UCSD-AML1 (cell line): ENCODE measurements around the gene MRPS23.

Experiments used
- DNase-seq: peaks from one replicate; lab custom pipeline; 2025; ENCODE audit not compliant: unreplicated experiment; lab: John Stamatoyannopoulos, UW

Gene MRPS23

DNA sequence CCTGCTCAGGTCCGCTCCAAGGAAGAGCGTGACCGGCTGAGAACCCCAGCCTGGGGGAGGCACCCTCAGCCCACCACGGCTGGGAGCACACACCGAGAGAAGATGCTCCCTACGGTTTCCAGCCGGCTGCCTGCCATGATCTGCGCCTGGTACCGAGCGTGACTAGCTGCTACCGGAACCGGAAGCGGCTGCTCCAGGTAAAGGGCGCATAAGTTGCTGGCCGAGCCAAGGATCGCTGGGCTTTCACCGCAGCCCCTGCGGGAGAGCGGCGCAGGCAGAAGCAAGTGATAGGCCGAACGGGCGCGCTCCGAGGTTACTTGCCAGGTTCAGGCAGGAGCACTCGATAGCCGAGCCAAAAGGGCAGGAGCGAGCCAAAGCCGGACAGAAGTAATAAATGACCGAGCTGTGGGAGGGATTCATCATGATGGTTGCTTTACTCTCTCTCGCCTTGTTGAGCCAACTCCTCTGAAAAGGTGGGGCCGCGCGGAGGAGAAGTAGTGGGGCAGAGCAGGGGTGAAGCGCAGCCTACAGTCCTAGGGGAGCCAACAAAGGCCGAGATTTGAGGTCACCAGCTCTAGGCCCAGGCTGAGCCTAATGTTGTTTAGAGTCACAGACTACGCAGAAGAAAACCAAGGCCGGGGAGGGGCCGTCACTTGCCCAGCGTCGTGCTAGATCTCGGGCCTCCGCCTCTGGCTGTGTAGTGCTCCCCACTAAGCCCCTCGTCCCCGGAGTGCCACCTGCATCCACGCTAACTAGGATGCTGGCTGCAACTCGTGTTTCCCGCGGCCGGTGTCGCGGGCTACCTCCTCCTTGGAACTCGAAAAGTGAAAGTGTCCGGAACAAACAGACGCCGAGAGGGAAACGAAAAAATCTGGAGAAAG, at the start of gene MRPS23:
TSS of gene MRPS23 (minus strand) at position 171 of the 881 bp plus-strand sequence. CDS start at position 137, 34 bp downstream.
- DNase-seq = peak; percentile 96

DNA sequence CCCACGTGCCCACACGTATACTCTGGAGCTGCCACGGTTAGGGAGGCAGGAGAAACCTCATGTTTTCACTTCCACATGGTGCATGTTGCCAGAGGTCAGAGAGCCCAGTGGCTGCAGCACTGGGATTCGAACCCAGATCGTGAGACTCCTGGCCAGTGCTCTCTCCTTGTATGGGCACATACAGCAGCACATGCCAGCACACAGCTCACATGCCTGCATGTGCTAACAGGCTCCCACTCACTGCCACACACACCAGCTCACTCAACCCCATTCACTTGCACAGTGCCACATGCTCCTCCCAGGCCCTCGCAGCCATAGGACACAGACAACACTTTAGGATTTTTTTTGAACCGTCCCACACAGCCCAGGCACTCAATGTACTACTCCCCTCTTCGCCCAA, 49.5 kb upstream of the MRPS23 start:
- no peak for DNase-seq

DNA sequence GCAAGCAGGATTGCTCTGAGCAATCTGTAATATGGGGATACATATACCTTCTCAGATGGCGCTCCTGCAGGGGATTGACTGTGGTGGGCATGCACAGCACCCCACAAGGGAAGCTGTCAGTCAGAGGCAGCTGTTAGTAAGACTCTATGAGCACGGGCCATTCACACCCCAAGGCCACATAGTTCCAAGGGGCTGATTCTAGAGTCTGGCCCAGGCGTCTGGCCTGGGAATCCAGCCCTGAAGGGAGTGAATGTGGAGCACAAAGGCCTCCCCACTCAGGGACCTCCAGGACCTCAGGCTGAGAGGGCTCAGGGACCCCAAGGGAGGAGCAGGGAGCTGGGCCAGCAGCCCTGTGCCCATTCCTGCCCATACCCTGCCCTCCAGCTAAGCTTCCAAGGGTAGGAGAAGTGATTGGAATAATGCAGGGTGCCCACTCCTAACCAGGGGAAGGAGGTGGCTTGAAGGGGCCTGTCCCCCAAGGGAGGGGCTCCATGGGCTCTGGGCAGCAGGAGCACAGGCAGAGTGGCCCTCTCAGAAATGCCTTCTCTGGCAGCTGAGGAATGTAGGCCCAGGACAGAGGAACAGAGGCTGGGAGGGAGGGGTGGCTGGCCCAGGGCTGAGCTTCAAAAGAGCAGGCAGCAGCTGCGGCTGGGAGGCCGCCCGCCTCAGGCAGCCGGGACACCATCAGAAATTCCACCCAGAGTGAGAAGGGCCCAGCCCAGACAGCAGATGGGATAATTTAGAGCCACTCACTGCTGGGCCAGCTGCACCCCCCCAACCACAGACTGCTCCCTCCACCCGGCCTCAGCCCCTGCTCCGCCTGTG, 48.9 kb upstream of the MRPS23 start:
- no peak for DNase-seq

DNA sequence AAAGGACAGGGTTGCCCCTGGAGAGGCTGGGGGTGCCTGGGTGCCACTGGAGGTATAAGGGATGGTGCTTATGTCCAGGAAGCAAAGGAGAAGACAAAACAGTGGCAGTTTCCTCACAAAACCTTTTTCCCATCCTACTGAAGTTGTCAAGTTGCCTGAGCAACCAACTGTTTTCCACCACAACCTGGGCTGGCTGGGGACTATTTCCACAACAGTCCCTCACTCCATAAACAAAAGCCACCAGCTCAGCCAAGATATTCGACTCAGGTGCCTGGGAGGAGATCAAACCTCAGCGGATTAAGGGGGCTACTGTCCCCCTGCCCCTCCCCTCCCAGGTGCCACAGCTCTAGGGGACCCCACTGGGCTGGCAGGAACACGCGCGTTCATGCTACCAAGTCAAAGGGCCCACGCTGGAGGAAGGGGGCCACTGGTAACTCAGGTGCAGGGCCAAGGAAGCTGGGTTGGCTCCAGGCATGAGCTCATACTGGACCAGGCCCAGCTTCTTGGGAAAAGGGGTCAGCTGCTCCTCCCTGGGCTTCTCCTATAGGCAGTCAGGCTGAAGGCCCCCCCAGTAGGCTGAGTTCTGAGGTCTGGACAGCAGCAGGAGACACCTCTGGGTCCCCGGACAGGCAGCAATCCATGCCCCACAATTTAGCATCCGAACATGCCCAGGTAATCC, 45.7 kb upstream of the MRPS23 start:
- no peak for DNase-seq

DNA sequence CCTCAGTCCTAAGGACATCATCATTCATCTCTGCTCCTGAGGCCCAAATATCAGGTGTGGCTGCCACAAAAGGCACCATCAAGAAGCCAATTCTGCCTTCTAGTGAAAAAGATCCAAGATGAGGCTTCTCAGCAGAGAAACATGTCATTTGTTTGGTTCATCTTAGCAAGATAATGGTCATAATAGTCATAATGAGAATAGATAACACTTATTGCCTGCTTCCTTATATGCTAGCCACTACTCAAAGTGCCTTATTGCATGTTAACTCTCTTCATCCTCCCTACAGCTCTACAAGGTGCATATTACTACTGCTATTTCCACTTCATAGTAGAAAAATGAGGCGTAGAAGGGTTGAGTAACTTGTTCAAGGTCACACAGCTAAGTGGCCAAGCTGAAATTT, 45.0 kb upstream of the MRPS23 start:
- no peak for DNase-seq

DNA sequence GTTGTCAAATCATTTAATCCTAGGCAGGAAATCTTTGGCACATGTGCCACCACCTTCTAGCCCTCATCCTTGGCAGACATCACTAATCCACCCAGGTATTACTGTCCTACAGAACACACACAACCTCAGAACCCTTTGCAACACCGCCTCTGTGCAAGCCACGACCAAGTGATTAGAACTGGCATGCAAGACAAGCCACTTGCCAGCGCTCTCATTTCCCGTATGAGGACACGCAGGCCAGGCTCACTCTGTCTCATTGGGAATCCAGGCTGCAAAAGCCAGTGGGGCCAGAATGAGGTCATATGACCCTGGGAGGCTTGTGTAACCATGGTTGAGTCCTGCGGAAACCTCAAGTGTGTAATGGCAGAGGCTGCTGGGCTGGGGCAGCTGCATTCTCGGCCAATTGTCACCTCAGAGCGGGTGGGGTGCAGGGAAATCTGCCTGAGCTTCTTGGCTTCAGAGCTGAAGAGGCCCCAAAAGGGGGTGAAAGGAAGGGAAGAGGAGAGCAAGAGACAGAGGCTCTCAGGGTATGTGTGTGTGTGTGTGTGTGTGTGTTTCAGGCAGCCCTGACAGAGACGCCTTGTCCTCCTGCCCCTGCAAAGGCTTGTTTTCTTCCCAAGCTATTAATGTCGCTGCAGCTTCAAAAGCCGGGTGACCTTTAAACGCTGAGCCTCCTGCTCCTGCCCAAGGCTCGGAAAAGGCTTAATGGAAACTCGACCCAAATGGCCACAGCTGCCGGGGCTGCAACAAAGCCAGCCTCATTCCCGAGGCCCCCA, 43.2 kb upstream of the MRPS23 start:
- DNase-seq = peak; percentile 79

DNA sequence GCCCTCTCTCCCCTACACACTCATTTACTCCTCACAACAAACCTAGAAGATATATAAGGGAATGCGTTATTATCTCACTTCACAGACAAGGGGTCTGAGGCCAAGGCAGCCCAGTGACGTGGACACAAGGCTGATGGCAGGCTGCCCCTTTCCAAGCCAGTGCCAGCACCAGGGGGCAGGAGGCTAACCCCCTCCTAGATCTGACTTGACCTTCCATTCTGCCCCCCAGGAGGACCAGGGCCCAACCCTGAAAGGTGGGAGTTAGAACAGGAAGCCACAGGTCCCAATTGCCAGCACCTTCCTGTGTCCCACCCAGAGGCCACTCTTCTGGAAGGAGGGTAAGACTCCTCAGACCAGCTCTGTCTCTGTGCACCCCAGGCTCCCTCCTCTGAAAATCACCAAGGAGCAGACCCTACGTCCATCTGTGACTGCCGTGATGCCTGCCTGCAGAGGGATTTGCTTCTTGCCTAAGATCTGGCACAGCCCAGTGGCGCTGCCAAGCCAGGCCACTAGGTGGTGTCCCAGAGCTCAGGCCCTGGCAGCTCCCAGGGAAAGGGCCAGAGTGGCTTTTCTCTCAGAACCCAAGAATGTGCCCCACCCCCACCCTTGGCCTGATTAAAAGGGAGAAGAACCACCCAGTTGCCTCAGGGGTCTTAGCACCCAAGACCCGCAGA, 42.4 kb upstream of the MRPS23 start:
- DNase-seq = peak; percentile 86

DNA sequence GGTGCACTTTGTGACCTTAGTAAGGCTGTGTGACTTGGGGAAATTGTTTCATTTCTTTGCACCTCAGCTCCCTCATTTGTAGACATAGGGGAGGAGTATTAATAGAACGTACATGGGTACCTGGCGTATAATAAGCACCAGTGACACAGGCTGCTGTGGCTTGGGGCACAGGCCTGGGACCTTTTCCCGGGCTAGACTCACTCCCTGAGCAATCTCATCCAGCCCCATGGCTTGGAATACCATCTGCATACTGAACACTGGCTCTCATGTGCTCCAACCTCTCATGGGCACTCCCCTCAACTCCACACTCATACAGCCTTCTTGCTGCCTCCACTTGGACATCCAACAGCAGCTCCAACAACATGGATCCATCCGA, 41.0 kb upstream of the MRPS23 start:
- DNase-seq = no peak

DNA sequence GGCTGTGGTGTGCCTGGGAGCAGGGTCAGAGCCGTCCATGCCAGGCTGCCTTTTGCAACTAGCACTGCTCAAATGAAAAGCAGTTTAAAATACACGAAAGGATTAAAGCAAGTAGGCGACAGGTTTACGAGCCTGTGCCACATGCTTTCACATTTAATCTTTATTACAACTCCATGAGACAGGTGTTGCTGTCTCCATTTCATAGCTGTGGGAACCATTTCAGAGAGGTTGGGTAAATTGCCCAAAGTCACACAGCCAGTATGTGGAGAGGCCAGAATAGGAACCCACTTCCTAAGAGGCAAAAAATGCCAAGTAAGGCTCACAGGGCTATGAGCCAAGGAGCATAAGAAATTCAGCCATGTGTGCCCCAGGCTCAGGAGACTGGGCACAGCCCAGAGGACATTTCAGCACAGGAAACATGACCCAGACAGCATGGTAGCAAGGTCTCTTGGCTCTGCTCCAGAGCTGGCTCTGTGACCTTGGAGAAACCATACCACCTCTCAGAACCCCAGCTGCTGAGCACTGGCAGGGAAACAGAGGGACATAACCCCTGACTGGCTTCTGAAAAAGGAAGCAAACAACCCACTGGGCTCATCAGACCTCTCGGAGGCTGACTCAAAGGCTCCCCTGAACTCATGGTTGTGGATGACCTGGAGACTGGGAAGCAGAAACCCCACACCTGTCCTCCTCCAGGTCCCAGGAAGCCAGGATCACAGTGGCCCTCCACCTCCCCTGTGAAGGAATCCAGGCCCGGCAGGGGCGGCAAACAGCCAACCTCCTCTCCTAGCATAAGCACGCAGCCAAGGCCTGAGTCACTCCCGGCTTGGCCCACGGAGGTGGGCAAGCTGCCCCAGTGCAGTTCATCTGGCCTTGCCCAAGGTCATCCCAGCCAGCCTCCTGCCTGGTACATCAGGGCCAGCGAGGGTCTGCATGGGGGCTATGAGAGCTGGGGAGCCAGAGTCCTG, 40.3 kb upstream of the MRPS23 start:
- peak; percentile 29 for DNase-seq

DNA sequence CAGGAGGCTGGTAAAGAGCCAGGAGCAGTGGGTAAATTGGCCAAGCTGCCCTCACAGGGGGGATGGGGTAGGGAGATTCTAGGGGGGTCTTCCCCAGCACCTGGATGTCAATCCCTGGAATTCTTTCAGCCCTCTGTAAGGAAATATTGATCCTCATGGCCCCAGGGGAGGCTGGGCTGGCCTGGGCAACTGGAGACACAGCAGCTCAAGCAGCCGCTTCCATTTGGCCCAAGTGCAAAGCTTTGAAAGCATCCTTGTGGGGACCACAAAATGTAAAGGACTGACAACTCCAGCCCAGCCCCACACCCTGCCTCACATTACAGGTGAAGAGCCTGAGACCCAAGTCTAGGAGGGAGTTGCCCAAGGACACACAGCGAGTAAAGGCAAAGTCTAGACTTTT, 39.4 kb upstream of the MRPS23 start:
- no peak for DNase-seq

DNA sequence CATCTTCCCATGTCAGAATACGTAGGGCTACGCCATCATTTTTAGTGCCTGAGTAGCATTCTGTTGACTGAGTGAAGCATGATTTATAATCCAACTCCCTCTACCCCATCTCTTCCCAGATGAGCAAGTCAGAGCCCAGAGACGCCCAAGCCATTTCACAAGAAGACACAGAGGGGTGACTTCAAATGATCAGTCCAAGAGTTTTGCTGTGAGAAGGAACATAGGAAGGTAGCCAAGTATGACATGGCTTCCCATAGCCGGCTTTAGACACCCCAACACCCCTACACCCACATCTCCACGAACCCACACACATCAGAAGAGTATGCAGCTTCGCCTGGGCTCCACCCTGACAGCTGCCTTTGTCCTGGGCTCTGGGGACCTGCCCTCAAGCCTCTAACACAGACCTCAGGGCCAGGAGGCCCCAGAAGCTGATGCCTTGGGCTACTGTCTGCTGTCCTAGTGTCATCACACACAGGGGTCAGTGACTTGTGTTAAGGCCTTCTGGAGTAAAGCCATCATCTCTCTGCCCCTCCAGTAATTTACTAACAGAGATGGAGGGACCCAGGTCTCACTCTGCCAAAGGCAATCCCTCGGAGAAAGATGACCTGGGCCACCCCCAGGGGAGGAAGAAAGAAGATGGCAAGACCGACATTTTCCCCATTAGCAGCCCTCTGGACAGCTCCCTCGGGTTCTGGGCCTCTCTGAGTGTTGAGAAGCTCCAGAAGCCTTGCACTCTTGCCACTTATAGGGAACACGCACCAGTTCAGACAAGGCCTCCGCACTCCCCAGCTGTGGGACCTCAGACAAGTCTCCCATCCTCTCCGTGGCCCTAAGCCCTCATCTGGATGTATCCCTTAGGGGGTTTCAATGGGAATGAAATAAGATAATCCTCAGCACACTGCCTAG, 38.7 kb upstream of the MRPS23 start:
- no peak for DNase-seq

DNA sequence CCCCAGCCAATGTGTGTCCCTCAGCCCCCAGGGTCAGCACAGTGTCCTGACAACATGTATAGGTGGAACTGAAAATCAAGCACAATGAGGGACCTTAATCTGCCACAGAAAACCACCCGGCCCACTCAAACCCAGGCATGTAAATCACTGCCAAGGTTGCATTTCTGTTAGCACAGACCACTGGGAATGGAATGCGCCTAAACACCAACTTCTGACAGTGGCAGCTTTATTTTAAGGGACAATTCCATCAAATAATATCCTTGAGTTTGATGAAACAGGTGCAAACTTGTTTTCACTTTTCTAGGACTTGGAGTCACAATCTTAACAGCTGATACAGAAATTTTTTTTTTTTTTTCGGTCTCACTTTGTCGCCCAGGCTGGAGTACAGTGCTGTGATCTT, 37.3 kb upstream of the MRPS23 start:
- DNase-seq = no peak

DNA sequence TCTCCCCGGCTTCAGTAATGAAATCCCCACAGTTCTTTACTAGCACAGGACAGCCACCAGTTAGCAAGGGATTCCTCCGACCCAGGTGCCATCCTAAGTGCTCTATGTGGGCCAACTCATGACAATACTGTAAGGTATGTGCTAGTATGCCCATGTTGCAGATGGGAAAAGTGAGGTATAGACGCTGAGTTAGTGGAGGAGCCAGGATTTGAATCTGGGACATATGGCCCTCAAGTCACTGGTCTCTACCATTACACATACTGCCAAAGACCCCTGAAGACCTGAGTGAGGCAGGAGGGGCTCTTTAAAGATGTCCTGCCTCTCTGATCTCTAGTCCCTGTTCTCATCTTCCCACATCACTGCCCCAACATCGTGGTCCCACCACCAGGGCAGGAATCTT, 36.2 kb upstream of the MRPS23 start:
- DNase-seq = no peak

DNA sequence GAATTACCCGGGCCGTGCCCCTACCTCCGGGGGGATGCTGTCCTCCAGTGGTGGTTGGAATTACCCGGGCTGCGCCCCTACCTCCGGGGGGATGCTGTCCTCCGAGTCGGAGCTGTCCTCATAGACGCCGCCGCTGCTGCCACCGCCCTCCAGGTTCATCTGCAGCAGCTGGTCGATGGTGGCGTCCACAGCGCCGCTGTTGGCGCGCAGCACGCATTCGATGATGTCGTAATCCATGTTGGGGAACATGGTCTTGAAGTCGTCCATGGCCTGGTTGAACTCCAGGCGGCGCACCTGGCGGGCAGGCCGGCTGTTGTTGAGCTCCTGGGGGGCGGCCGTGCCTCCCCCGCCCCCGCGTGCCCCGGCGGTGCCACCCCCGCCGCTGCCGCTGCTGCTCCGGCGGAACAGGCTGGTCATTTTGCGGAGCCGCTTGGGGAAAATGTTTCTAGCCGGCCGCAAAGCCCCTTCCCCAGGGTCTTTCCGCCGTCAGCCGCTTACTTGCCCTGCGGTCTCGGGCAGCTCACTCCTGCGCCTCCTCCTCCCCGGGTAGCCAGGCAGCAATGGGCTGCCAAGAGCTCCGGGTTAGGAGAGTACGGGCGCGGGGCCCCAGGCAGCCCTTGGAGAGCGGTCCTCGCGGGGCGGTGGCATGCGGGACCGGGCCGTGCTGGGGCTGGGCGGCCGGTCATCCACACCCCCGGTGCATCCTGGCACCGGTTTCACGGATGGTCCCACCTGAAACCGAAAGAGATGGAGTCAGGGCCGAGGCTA, 35.5 kb upstream of the MRPS23 start:
- no peak for DNase-seq

DNA sequence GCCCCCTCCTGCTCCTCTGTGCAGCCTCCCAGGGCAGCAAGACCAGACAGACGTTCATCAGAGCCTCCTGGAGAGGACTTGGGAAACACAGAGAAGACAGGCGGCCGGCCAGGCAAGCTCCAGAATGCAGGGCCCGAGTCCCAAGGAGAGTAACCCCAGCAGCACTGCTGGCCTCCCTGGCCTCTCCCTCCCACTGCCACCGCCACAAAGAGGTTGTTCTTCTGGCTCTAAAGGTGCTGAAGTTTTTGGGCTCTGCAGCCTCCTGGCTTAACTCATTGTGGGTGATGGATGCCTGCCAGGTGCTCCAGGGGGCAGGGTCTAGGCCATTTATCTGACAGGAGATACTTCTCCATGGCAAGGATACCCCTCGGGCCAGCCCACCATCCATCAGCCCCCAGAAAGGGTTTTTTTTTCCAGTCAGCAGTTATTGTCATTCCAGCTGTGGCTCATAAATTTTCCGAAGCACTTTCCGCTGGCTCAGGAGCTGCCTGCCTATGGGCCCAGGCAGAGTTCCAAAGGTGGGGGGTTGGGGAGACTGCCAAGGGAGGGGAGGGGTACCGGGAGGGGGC, 32.0 kb upstream of the MRPS23 start:
- no peak for DNase-seq

DNA sequence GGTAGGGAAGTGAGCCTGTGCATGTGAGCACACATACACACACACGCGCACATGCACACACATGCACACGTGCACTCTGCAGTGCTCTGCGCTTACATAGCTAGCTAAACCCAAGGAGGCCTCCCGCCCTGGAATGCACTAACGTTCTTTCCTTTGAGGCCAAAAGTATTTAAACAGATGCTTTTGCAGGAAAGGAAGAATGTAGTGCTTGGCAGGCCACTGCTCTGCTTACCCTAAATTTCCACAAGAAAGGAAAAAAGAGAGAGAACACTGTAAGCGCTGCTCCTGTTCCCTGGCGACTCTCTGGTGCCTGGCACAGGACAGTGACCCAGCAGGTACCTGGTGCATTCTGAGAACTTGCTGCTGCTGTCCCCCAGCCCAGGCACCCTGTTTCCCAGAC, 31.3 kb upstream of the MRPS23 start:
- DNase-seq = no peak

DNA sequence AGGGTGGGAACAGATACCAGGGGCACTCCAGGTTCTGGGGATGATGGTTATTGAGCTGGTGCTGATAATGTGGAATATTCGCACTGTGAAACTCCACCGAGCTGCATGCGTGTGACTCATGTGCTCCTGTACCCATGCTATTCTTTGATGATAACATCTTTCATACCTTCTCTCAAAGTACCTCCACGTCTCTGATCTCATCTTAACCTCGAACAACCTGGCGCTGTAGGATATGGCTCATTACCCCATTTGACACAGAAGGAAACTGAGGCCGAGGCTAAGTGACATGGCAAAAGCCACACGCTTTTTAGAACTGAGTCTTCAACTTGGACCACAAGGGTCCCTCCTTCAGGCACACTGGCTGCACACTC, 30.2 kb upstream of the MRPS23 start:
- DNase-seq = no peak
